ENCODE results near the gene NCOA5. TPM values are rescaled to one million over a fixed set of nuclear protein-coding genes. Genes with fewer than 3 reads are reported as not detected.
"Not testable (repeated sequence)": the region's sequence is repeated elsewhere in the genome, so short reads cannot be mapped to it uniquely, and the experiment has no call there.

NCOA5 gene
- total RNA-seq, 1 donor from 2014 or later: 12.3 TPM

GRCh38 chr20:46100444-46100843, 10.7 kb upstream of the NCOA5 start:
- intact Hi-C loops (cut with DNase I): not testable (repeated sequence)

GRCh38 chr20:46099491-46100287, 9.9 kb upstream of the NCOA5 start:
- intact Hi-C loops (cut with DNase I): no loop called here
- DNase-seq (ENCODE audit: low spot score): no peak

More at GRCh38 chr20:46100444-46100843, 10.7 kb upstream of the NCOA5 start:
- DNase-seq (ENCODE audit: low spot score): not testable (repeated sequence)

GRCh38 chr20:46093531-46093930, 3.8 kb upstream of the NCOA5 start:
- no peak for DNase-seq (ENCODE audit: low spot score)
- intact Hi-C loops (cut with DNase I): no loop called here

- intact Hi-C loops (cut with DNase I); DNase-seq (ENCODE audit: low spot score): not testable (repeated sequence)
Observed at GRCh38 chr20:46091622-46092535, 2.1 kb upstream of the NCOA5 start.

- no peak for DNase-seq (ENCODE audit: low spot score)
- intact Hi-C loops (cut with DNase I): loop anchor here (2.0 kb wide), 1 partner anchor 74 kb away; no protein-coding TSS in a partner anchor
Observed at GRCh38 chr20:46089167-46089416, 670 bp downstream of the NCOA5 start.

- intact Hi-C loops (cut with DNase I): loop anchor here (2.0 kb wide), 1 partner anchor 74 kb away; no protein-coding TSS in a partner anchor
- no peak for DNase-seq (ENCODE audit: low spot score)
Observed at GRCh38 chr20:46088409-46089166, 1.2 kb downstream of the NCOA5 start.

GRCh38 chr20:46087161-46087560, 2.6 kb downstream of the NCOA5 start:
- intact Hi-C loops (cut with DNase I): no loop called here
- DNase-seq (ENCODE audit: low spot score): no peak

GRCh38 chr20:46085179-46085851, 4.4 kb downstream of the NCOA5 start:
- no peak for DNase-seq (ENCODE audit: low spot score)
- intact Hi-C loops (cut with DNase I): no loop called here

GRCh38 chr20:46084805-46085178, 5.0 kb downstream of the NCOA5 start:
- intact Hi-C loops (cut with DNase I): no loop called here
- DNase-seq (ENCODE audit: low spot score): no peak

GRCh38 chr20:46083531-46084061, 6.2 kb downstream of the NCOA5 start:
- intact Hi-C loops (cut with DNase I): no loop called here
- DNase-seq (ENCODE audit: low spot score): no peak

- intact Hi-C loops (cut with DNase I): no loop called here
- no peak for DNase-seq (ENCODE audit: low spot score)
Observed at GRCh38 chr20:46083101-46083500, 6.7 kb downstream of the NCOA5 start.

- intact Hi-C loops (cut with DNase I): no loop called here
Observed at GRCh38 chr20:46081074-46081473, 8.7 kb downstream of the NCOA5 start.

GRCh38 chr20:46078954-46079353, 10.8 kb downstream of the NCOA5 start:
- intact Hi-C loops (cut with DNase I): no loop called here
- no peak for DNase-seq (ENCODE audit: low spot score)

More at GRCh38 chr20:46081074-46081473, 8.7 kb downstream of the NCOA5 start:
- no peak for DNase-seq (ENCODE audit: low spot score)

GRCh38 chr20:46077642-46078305, 12.0 kb downstream of the NCOA5 start:
- DNase-seq (ENCODE audit: low spot score): no peak
- intact Hi-C loops (cut with DNase I): no loop called here

- DNase-seq (ENCODE audit: low spot score): no peak
- intact Hi-C loops (cut with DNase I): no loop called here
Observed at GRCh38 chr20:46076806-46077205, 13.0 kb downstream of the NCOA5 start.

- intact Hi-C loops (cut with DNase I): no loop called here
- no peak for DNase-seq (ENCODE audit: low spot score)
Observed at GRCh38 chr20:46074006-46074405, 15.8 kb downstream of the NCOA5 start.

- intact Hi-C loops (cut with DNase I): no loop called here
- no peak for DNase-seq (ENCODE audit: low spot score)
Observed at GRCh38 chr20:46073443-46073842, 16.3 kb downstream of the NCOA5 start.

GRCh38 chr20:46073024-46073423, 16.7 kb downstream of the NCOA5 start:
- intact Hi-C loops (cut with DNase I): no loop called here
- DNase-seq (ENCODE audit: low spot score): no peak

GRCh38 chr20:46071573-46071972, 18.2 kb downstream of the NCOA5 start:
- intact Hi-C loops (cut with DNase I): no loop called here
- no peak for DNase-seq (ENCODE audit: low spot score)

Measured in cardiac septum (tissue), 1 donor.